Bronchial epithelial cell (primary cell): ENCODE data around the gene COL25A1. TPM values are rescaled to one million over a fixed set of nuclear protein-coding genes. Genes with fewer than 3 reads are reported as not detected.
"Not testable (repeated sequence)": the region's sequence is repeated elsewhere in the genome, so short reads cannot be mapped to it uniquely, and the experiment has no call there.

Experiments used
- DNase-seq: peaks from one replicate; pipeline ENCODE4 v3.0.0-alpha.2; 2010; ENCODE audit warnings: low read depth
- FAIRE-seq: peaks from 2 replicates; lab custom pipeline; 2011; peaks lifted over from hg19 to GRCh38; lab: Jason Lieb, UNC
- H3K27me3 ChIP-seq: 2 replicates; pipeline ENCODE4 v1.5.1; 2011; ENCODE audit warnings: low read length; ENCODE audit not compliant: control insufficient read depth, insufficient read depth
- H3K36me3 ChIP-seq: 2 replicates; pipeline ENCODE4 v1.5.1; 2011; ENCODE audit warnings: low read length; ENCODE audit not compliant: control insufficient read depth, insufficient read depth
- H3K4me3 ChIP-seq: 2 replicates; pipeline ENCODE4 v1.5.1; 2011; ENCODE audit warnings: mild to moderate bottlenecking, low read depth, low read length, control low read depth
- total RNA-seq: library from RNA; depleted of rRNA; stranded (reverse); fragments of >200 nt; gene quantifications from 2 replicates; pipeline ENCODE4 v1.2.1, GENCODE V29; 2014
- TF ChIP-seq, protein P1 (sequence below): IDR thresholded peaks from 2 replicates; pipeline ENCODE4 v1.5.1; 2011; ENCODE audit warnings: mild to moderate bottlenecking, moderate library complexity, low read length, control low read depth, inconsistent platforms; ENCODE audit not compliant: insufficient read depth, severe bottlenecking

The COL25A1 gene
- total RNA-seq, 1 donor from 2014 or later, result under 0.01 TPM

DNA sequence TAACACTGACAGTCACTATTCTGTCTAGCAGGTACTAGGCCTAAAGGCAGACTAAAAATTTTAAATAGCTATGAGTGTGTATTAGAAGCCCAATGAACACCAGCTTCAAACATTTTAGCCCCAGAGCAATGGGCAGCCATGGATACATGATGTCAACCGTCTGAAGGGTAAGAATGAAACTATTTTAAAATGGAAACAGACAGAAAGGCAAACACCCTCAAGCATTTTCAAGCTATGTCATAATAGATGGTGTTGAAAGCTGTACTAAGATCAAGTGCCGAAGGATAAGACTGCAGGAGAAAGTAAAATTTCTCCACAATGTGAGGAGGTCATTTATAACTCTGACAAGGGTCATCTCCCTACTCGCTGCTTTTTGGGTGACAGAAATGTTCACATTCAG lies 225.0 kb downstream of the COL25A1 start:
- FAIRE-seq (no peak), DNase-seq (peak; percentile 18)
- TF ChIP-seq, protein P1, sequence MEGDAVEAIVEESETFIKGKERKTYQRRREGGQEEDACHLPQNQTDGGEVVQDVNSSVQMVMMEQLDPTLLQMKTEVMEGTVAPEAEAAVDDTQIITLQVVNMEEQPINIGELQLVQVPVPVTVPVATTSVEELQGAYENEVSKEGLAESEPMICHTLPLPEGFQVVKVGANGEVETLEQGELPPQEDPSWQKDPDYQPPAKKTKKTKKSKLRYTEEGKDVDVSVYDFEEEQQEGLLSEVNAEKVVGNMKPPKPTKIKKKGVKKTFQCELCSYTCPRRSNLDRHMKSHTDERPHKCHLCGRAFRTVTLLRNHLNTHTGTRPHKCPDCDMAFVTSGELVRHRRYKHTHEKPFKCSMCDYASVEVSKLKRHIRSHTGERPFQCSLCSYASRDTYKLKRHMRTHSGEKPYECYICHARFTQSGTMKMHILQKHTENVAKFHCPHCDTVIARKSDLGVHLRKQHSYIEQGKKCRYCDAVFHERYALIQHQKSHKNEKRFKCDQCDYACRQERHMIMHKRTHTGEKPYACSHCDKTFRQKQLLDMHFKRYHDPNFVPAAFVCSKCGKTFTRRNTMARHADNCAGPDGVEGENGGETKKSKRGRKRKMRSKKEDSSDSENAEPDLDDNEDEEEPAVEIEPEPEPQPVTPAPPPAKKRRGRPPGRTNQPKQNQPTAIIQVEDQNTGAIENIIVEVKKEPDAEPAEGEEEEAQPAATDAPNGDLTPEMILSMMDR, result no peak
- no peaks in the 10 kb centered on the region for H3K36me3 ChIP-seq
- H3K4me3 ChIP-seq, result no peak overlapping the region
- no peaks in the 10 kb centered on the region for H3K27me3 ChIP-seq

DNA sequence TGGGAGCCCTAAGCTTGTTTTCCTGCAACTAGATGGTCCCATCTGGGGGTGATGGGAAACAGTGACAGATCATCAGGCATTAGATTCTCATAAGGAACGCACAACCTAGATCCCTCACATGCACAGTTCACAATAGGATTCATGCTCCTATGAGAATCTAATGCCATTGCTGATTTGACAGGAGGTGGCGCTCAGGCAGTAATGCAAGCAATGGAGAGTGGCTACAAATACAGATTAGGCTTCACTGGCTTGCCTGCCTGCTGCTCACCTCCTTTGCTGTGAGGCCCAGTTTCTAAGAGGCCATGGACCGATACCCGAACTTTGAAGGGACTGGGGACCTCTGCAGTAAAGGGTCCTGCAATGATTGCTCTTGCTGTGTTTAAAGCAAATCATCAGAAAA lies 225.7 kb downstream of the COL25A1 start:
- H3K27me3 ChIP-seq, DNase-seq, H3K4me3 ChIP-seq, FAIRE-seq, H3K36me3 ChIP-seq: not testable (repeated sequence)

DNA sequence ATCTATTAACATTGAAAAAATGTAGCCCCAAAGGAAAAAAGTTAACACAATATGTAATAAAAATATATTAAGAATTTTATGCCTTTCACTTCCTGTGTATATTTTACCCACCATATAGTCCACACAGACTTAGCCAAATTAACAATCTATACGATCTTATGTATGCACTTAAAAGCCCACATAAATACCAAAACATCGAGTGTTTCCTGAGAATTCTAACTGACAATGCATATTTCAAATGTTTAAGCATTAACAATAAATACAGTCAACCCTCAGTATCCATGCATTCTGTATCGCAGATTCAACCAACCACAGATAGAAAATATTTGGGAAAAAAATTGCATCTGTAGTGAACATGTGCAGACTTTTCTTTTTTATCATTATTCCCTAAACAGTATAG lies 226.8 kb downstream of the COL25A1 start:
- FAIRE-seq (no peak), DNase-seq (no peak)

DNA sequence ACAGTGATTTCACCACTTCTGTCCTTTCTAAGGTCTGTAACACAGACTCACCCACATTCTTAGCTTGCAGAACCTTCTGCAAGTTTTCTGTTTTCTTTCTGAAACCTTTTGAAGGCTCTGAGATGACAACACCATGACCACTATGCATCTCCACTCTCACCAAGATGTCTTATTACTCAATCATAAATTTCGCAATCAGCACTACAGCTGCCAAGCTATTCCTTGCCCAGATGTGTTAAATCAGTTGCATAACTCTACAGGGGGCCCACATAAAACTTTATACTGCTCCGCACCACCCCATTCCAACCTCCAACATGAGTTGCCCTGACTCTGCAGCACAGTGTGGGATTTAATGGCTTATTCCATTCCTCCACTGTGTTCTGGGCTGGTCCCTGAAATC lies 229.9 kb downstream of the COL25A1 start:
- Histone ChIP-seq H3K4me3 (no peak overlapping the region), H3K36me3 (no peaks in the 10 kb centered on the region), H3K27me3 (no peaks in the 10 kb centered on the region)
- DNase-seq (peak; percentile 66), FAIRE-seq (no peak)
- TF ChIP-seq, protein P1, result no peak

More for the DNA sequence above, 226.8 kb downstream of the COL25A1 start:
- Histone ChIP-seq H3K27me3 (no peaks in the 10 kb centered on the region), H3K4me3 (no peak overlapping the region), H3K36me3 (no peaks in the 10 kb centered on the region)
- TF ChIP-seq, protein P1, result no peak

DNA sequence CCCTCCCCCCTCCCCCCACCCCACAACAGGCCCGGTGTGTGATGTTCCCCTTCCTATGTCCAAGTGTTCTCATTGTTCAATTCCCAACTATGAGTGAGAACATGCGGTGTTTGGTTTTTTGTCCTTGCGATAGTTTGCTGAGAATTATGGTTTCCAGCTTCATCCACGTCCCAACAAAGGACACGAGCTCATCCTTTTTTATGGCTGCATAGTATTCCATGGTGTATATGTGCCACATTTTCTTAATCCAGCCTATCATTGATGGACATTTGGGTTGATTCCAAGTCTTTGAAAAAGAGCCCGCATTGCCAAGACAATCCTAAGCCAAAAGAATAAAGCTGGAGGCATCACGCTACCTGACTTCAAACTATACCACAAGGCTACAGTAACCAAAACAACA lies 231.8 kb downstream of the COL25A1 start:
- DNase-seq, FAIRE-seq, H3K4me3 ChIP-seq, H3K27me3 ChIP-seq, H3K36me3 ChIP-seq: not testable (repeated sequence)

DNA sequence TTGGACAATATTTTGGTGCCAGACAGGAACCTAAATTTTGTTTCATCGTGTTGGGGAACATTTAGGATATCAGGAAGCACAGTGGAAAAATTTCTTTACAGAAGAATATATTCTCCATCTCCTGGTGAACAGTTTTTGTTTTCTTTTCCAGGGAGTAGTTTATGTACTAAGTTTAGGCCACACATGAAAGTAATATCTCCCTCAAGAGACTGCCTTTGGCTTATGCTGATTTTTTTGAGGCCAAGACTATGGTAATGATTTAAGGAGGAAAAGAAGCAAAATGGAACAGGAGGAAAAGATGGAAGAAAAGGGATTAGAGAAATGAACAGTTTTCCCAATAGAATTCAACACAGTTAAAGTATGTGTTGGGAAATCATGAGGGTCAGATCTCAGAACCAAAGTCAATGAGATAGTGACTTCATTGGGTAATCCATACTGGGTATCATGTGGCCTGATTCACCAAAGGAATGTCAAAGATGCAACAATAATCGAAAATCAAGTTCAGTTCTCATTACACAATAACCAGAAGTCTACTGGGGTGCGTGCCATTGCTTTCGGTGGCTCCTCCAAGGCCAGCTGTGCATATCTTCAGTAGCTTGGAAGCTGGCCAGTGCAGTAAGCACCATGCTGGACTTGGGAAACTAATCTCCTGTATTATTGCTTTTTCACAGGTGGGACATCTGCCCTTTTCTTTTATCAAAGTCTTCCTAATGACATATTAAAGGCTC lies 234.8 kb downstream of the COL25A1 start:
- no peaks in the 10 kb centered on the region for H3K27me3 ChIP-seq
- no peaks in the 10 kb centered on the region for H3K36me3 ChIP-seq
- TF ChIP-seq, protein P1, result no peak
- no peak overlapping the region for H3K4me3 ChIP-seq
- FAIRE-seq, result no peak
- DNase-seq, result no peak

DNA sequence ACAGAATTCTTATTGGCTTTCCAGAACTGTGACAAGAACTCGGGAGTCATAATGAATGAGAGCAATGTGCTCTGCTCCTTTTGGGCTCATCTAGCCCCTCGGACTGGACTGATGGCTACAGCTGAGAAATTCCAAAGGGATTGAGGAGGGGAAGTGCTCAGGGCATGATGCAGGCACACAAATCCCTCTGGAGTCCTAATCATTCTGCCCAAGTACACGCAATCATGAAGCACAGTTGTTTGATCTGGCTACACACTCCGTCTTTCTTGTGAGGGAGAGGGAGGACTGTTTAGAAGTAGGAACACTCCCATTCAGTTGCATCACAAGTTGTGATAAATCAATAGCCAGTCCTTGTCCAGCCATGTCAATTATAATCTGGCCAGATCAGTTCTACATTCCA lies 237.5 kb downstream of the COL25A1 start:
- TF ChIP-seq, protein P1, result no peak
- Histone ChIP-seq H3K36me3 (no peaks in the 10 kb centered on the region), H3K27me3 (no peaks in the 10 kb centered on the region), H3K4me3 (no peak overlapping the region)
- DNase-seq (no peak), FAIRE-seq (no peak)
